ENCODE data around the gene HPCA. TPM values are rescaled to one million over a fixed set of nuclear protein-coding genes. Genes with fewer than 3 reads are reported as not detected.
A peak's percentile ranks its signal among the peaks of the same experiment; 100 is the strongest.

The HPCA gene
- total RNA-seq, 4 donors from 2014 or later, result not detected

DNA sequence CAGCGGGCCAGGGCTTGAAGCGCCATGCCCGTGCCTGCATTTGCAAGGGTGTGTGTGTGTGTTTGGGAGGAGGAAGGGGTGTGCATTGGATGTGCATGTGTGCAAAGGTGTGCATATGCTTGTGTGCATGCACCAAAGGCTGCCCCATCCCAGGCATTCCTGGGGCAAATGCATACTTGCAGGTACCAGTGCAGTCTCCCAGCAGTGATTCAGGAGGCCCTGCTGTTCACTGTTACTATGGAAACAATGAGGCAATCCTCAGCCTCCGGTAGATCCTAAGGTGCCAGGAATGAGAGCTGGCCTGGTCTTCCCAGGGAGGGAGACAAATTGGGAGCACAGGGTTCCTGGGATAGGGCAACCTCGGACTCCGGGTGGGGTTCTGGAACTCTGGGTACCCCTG, 8.1 kb upstream of the HPCA start:
- no peak overlapping the region for H3K27ac ChIP-seq
- H3K4me1 ChIP-seq, result peaks cover 11% of the 10 kb centered on the region
- peak in 1 of 2 donors; percentile 35 for DNase-seq (ENCODE audit: low spot score in 2 of 2)
- H3K4me3 ChIP-seq, result no peak overlapping the region
- WGBS, result 66% methylated on average over 3 of the region's 6 CpGs
- no peaks in the 10 kb centered on the region for H3K9me3 ChIP-seq
- peaks cover 18% of the 10 kb centered on the region for H3K27me3 ChIP-seq
- no peaks in the 10 kb centered on the region for H3K36me3 ChIP-seq
- TF ChIP-seq POLR2A (IDR thresholded peaks at IDR 0.05) (no peak), POLR2AphosphoS5 (IDR thresholded peaks at IDR 0.05) (no peak), EP300 (IDR thresholded peaks at IDR 0.05) (no peak)
- TF ChIP-seq, protein P1, sequence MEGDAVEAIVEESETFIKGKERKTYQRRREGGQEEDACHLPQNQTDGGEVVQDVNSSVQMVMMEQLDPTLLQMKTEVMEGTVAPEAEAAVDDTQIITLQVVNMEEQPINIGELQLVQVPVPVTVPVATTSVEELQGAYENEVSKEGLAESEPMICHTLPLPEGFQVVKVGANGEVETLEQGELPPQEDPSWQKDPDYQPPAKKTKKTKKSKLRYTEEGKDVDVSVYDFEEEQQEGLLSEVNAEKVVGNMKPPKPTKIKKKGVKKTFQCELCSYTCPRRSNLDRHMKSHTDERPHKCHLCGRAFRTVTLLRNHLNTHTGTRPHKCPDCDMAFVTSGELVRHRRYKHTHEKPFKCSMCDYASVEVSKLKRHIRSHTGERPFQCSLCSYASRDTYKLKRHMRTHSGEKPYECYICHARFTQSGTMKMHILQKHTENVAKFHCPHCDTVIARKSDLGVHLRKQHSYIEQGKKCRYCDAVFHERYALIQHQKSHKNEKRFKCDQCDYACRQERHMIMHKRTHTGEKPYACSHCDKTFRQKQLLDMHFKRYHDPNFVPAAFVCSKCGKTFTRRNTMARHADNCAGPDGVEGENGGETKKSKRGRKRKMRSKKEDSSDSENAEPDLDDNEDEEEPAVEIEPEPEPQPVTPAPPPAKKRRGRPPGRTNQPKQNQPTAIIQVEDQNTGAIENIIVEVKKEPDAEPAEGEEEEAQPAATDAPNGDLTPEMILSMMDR (IDR thresholded peaks at IDR 0.05), result no peak

DNA sequence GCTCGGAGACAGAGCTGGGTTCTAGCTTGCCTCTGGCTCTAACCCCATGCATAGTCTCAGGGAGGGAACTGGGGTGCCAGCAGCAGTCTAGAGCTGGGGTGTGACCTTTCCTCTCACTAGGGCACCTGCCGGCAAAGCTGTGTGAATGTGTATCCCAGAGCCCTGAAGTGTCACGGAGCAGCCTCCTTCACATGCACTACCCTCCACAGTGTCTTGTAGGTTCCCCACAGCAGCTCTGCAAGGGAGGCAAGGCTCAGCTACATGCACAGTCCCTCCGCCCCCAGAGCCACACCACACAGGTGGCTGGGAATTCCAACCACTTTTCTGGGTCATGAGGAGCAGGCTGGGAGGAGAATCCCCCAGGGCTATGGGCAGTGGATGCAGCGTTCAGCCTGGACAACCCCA, 7.7 kb upstream of the HPCA start:
- Histone ChIP-seq H3K27me3 (peaks cover 18% of the 10 kb centered on the region), H3K36me3 (no peaks in the 10 kb centered on the region), H3K9me3 (no peaks in the 10 kb centered on the region), H3K4me1 (peaks cover 11% of the 10 kb centered on the region), H3K27ac (no peak overlapping the region), H3K4me3 (no peak overlapping the region)
- 56% methylated on average over 1 of the region's 5 CpGs for WGBS
- peak in 1 of 2 donors; percentile 46 for DNase-seq (ENCODE audit: low spot score in 2 of 2)
- no peak for TF ChIP-seq POLR2AphosphoS5 (IDR thresholded peaks at IDR 0.05)
- TF ChIP-seq POLR2A (IDR thresholded peaks at IDR 0.05), result no peak
- no peak for TF ChIP-seq EP300 (IDR thresholded peaks at IDR 0.05)
- TF ChIP-seq, protein P1 (IDR thresholded peaks at IDR 0.05), result no peak

DNA sequence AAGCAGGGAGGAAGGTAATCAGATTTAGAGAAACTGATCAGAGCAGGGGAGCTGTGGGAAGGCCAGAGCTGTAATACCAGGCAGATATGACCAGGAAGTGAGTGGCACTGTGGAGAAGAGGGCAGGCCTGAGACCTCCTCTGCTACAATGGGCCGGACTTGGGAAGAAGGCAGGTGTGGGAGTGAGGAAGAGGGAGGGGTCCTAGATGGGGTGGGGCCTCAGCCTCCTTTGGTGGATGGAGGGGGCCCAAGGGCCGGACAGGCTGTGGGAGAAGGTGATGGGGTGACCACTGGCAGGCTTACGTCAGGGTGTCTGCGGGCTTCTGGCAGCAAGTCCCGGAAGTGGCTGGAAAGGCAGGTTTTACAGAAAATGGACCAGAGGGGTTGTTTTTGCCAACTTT, 5.0 kb upstream of the HPCA start:
- H3K4me1 ChIP-seq, result peaks cover 19% of the 10 kb centered on the region
- peaks cover 40% of the 10 kb centered on the region for H3K27me3 ChIP-seq
- no peak overlapping the region for H3K27ac ChIP-seq
- H3K4me3 ChIP-seq, result no peak overlapping the region
- no peaks in the 10 kb centered on the region for H3K9me3 ChIP-seq
- TF ChIP-seq EP300 (IDR thresholded peaks at IDR 0.05) (no peak), POLR2A (IDR thresholded peaks at IDR 0.05) (no peak), POLR2AphosphoS5 (IDR thresholded peaks at IDR 0.05) (no peak)
- TF ChIP-seq, protein P1 (IDR thresholded peaks at IDR 0.05), result no peak
- 72% methylated on average over 5 of the region's 5 CpGs for WGBS
- H3K36me3 ChIP-seq, result no peaks in the 10 kb centered on the region
- DNase-seq (ENCODE audit: low spot score in 2 of 2), result no peak

DNA sequence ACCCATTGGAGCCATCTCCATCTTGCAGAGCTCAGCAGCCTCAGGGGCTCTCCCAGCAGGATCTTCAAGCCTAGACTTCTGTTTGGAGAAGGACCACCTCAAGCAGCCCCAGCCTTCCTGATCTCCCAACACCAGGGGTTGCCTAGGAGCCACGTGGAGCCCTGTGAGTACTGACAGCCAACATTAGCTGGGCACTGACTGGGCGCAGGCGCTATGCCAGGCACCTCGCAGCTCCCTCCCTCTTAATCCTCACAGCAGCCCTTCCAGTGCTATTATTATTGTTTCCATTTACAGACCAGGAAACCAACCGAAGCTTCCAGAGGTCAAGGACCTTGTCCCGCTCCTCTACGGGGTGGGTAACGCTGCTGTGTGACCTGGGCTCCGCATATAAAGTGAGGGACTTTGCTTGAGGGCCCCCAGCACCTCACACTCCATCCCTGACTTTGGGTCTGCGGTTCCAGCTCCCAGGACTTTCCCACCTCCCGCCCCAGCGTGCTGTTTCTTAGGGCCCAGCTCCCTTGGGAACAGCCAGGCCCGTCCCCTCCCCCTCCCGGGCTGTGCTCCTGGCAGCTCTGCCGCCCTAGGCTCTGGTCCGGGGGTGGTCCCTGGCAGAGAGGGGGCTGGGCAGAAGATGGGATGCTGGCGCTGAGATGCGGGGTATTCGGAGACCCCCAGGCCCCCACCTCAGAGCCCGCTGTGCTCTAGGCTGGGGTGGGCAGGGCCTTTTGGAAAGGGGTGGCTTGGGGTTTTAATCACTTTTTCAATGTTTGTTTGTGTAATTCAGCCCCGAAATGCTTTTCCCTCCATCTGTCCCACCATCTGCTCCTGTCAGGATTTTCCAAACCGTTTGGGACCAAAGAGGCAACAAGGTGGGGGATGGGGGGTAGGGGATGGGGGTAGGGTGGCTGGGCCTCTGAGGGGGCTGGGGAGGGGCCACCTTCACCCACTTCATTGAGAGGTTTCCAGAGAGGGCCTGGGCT, 4.1 kb upstream of the HPCA start:
- TF ChIP-seq EP300 (IDR thresholded peaks at IDR 0.05) (no peak), POLR2A (IDR thresholded peaks at IDR 0.05) (no peak), POLR2AphosphoS5 (IDR thresholded peaks at IDR 0.05) (no peak)
- TF ChIP-seq, protein P1 (IDR thresholded peaks at IDR 0.05), result no peak
- Histone ChIP-seq H3K27ac (no peak overlapping the region), H3K27me3 (peaks cover 41% of the 10 kb centered on the region), H3K4me3 (no peak overlapping the region), H3K9me3 (no peaks in the 10 kb centered on the region), H3K4me1 (peaks cover 20% of the 10 kb centered on the region), H3K36me3 (no peaks in the 10 kb centered on the region)
- no peak for DNase-seq (ENCODE audit: low spot score in 2 of 2)
- WGBS, result 27% methylated on average over 21 of the region's 22 CpGs

DNA sequence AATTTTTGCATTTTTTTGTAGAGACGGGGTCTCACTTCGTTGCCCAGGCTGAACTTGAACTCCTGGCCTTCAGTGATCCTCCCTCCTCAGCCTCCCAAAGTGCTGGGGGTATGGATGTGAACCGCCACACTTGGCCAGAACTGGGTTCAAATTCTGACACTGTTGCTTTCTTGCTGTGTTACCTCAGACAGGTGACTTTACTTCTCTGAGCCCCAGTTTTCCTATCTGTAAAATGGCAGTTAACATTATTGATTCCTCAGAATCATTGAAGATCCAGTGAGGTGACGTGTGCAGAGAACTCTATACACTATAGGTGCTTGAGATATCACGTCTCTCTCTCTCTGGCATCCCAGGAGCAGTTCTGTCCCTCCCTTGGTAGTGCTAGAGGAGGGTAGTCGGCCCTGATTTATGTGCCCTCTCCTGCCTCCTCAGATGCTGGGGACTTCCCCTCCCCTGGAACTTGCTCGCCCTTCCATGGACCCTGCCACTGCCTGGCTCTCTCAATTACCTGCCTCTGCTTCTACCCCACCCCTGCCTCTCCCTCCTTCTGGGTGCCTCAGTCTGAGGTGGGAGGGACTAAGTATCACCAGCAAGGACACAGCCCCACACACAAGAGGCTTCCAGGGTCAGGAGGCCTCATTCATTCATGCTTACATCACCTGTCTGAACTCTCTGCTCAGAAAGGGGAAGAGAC, 2.8 kb upstream of the HPCA start:
- H3K36me3 ChIP-seq, result no peaks in the 10 kb centered on the region
- no peaks in the 10 kb centered on the region for H3K9me3 ChIP-seq
- peaks cover 14% of the 10 kb centered on the region for H3K4me1 ChIP-seq
- no peak overlapping the region for H3K27ac ChIP-seq
- 79% methylated on average over 7 of the region's 7 CpGs for WGBS
- no peak for TF ChIP-seq POLR2A (IDR thresholded peaks at IDR 0.05)
- no peak for TF ChIP-seq POLR2AphosphoS5 (IDR thresholded peaks at IDR 0.05)
- no peak for TF ChIP-seq EP300 (IDR thresholded peaks at IDR 0.05)
- TF ChIP-seq, protein P1 (IDR thresholded peaks at IDR 0.05), result no peak
- peaks cover 47% of the 10 kb centered on the region for H3K27me3 ChIP-seq
- no peak overlapping the region for H3K4me3 ChIP-seq
- no peak for DNase-seq (ENCODE audit: low spot score in 2 of 2)

Data from suprapubic skin (tissue), 4 donors.